HG02852 (cell line): ENCODE measurements around the gene ITGAE.
"Not testable (repeated sequence)": the region's sequence is repeated elsewhere in the genome, so short reads cannot be mapped to it uniquely, and the experiment has no call there.

Experiments
- ATAC-seq: cut with Tn5 transposase; IDR thresholded peaks from one replicate; pipeline ENCODE4 v1.9.1; 2021; ENCODE audit warnings: mild to moderate bottlenecking, moderate library complexity; ENCODE audit not compliant: unreplicated experiment

The ITGAE gene

GRCh38 chr17:3732210-3732621 is 68.8 kb downstream of the ITGAE start:
- no peak for ATAC-seq

DNA sequence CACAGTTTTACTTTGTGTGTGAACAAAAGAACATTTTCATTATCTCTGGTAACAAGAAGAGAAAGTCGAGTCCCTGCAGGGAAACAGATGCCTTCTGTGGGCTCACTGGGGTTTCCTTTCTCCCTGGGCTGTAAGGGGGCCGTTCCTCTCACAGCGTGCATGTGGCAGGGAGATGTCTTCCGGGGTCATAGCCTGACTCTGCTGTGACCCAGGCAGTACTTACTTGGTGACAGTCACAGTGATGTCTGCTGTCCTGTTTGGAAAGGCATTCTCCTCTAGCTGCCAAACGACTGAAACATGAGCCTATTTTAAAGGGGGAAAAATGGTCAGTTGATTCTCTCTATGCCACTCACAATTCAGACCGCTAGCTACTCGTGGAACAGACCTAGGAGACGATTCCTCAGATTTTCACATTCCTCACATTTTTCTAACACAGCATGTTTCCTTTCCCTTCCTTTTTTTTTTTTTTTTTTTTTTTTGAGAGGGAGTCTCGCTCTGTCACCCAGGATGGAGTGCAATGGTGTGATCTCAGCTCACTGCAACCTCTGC is 70.0 kb downstream of the ITGAE start:
- ATAC-seq = no peak

- no peak for ATAC-seq
These were observed 71.1 kb downstream of the ITGAE start for GRCh38 chr17:3729881-3730280.

- ATAC-seq = not testable (repeated sequence)
These were observed 72.9 kb downstream of the ITGAE start for GRCh38 chr17:3728099-3728498.

DNA sequence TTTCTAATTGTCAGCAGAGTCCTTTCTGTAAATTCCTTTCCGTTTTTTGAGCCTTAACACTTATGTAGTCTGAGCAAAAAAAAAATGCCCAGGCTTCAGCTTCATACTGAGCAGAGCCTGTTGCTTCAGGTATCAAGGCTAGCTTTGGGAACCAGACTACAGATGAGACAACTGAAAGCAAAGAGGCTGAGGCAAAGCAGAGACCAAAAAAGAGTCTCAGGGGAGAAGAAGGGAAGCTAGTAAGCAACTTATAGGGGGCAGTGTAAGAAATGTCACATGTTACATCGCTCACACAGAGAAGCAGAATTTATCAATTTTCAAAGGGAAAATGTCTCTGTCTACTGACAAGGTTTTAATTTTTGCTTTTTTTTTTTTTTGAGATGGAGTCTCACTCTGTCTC is 73.9 kb downstream of the ITGAE start:
- ATAC-seq = no peak

DNA sequence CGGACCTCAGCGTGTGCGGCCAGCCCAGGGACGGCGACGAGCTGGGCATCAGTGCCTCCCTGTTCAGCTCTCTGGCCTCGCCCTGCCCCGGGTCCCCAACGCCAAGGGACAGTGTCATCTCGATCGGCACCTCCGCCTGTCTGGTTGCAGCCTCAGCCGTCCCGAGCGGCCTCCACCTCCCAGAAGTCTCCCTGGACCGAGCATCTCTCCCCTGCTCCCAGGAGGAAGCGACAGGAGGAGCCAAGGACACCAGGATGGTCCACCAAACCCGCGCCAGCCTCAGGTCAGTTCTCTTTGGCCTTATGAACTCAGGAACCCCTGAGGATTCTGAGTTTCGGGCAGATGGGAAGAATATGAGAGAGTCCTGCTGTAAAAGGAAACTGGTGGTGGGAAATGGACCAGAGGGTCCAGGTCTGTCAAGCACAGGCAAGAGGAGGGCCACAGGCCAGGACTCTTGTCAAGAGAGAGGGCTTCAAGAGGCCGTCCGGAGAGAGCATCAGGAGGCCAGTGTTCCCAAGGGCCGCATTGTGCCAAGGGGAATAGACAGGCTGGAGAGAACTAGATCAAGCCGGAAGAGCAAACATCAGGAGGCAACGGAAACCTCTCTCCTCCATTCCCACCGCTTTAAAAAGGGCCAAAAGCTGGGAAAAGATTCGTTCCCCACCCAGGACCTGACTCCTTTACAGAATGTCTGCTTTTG is 76.5 kb downstream of the ITGAE start:
- ATAC-seq = no peak

- ATAC-seq = peak; percentile 86
These were observed 77.2 kb downstream of the ITGAE start, which contains the start of gene HASPIN for GRCh38 chr17:3723556-3724377. TSS of gene HASPIN (plus strand) at chr17:3723903. CDS start at chr17:3723936, 33 bp downstream.

DNA sequence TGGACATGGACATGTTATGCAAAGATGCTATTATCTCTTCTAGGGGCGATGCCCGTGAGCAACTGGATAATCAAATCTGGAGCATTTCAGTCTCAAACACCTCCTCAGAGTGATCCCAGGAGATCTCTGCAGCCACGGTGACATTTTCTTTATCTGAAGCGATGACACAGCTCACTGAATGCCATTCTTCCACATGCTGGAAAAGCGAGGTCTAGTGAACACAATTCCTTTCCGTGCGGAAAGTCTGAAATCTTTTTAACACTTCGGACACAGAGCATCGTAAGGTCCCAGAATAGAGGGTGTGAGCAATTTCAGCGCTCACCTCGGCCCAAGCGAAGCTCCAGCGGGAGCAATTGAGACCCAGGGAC is 77.8 kb downstream of the ITGAE start:
- ATAC-seq = no peak

DNA sequence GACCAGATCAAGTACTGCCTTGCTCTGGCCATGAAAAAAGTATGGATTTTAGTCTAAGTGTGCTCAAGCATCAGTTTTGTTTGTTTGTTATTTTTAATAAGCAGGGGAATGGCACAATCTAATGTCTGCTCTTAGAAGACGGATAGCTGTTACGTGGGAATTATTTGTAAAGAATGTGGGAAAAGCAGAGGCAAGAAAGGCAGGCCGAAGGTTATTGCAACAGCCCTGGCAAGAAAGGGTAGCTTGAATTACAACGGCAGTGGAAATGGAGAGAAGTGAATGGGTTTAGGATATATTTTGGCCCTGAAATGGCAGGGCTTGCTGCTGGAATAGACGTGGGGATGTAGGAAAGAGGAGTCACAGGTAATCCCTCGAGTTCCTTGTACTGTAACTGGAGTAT is 78.3 kb downstream of the ITGAE start:
- ATAC-seq = no peak

GRCh38 chr17:3719265-3719664 is 81.7 kb downstream of the ITGAE start:
- no peak for ATAC-seq

DNA sequence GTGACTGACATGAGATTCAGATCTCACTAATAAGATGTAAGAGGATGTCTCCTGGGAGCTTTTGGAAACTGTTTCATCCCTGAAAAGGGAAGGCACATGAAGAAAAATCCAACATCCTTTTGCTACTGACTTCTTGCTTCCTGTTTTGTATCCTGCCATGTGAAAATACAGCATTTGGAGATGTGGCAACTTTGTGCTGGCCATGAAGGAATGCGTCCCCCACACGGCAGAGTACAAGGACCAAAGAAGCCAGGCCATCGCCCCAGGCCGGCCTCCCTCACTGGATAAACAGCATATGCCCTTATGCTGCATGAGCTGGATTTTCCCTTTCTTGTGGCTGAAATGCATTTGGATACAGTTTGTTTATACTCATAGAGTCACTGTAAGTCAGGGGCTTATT is 82.8 kb downstream of the ITGAE start:
- no peak for ATAC-seq

DNA sequence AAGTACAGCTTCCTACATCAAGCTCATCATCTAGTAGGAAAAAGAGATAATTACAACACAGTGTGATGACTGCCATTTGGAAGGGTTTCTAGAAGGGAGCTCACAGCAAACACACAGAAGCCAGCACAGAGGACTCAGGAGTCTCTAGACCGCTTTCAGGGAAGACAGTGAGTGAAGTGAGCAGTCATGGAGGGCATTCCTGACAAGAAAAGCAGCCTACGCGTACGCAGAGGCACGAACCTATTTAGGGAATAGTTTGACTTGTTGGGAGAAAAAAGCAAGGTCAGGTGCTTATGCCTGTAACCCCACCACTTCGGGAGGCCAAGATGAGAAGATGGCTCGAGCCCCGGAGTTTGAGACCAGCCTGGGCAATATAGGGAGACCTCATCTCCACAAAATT is 85.7 kb downstream of the ITGAE start:
- ATAC-seq = no peak

DNA sequence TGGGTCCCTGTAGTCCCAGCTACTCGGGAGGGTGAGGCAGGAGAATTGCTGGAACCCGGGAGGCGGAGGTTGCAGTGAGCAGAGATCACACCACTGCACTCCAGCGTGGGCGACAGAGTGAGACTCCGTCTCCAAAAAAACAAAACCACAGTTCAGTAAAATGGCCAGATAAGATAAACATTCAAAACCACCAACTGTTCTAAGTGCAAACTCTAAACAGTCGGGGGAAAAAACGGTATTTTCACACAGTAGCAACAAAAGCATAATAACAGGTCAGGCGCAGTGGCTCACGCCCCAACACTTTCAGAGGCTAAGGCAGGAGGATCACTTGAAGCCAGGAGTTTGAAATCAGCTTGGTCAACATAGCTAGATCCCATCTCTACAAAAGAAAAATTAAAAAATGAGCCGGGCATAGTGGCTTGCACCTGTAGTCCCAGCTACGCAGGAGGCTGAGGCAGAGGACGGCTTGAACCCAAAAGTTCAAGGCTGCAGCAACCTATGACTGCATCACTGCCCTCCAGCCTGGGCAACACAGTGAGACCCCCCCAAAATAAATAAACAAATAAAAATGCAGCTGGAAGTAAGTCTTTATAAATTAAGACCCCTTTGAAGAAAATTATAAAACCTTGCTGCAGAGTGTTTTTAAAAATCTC is 88.1 kb downstream of the ITGAE start:
- no peak for ATAC-seq

GRCh38 chr17:3710951-3711383 is 90.0 kb downstream of the ITGAE start:
- ATAC-seq = peak; percentile 87

- no peak for ATAC-seq
These were observed 92.6 kb downstream of the ITGAE start for GRCh38 chr17:3708366-3708765.

DNA sequence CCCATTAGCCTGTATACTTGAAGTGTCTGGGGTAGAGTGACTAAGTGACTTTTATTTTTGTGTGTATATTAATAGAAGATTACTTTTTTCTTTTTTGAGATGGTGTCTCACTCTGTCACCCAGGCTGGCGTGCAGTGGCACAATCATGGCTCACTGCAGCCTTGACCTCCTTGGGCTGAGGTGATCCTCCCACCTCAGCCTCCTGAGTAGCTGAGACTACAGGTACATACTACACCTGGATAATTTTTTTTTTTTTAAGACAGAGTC is 95.3 kb downstream of the ITGAE start:
- not testable (repeated sequence) for ATAC-seq

GRCh38 chr17:3704931-3705717 is 95.9 kb downstream of the ITGAE start:
- no peak for ATAC-seq

GRCh38 chr17:3702041-3702539 is 98.9 kb downstream of the ITGAE start:
- not testable (repeated sequence) for ATAC-seq

GRCh38 chr17:3699951-3700350 is 101.0 kb downstream of the ITGAE start:
- ATAC-seq = no peak

DNA sequence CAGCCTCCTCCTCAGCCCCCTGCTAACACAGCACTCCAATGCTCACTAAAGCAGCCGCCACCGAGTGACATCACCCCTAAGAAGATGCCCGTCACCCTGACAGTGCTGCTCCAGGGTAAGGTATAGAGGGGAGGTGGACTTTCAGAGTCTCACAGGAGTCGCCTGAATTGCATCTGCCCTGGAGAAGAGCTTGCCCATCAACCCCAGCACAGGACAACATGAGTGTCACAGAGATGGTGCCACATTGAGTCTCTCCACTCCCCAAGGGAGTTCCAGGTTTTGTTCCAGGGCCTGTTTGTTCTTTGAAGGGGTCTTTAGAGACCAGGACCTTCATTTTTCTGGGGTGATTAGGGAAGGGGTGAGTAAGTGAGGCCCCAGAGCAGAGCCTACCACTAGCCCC is 102.8 kb downstream of the ITGAE start:
- ATAC-seq = no peak

- no peak for ATAC-seq
These were observed 103.9 kb downstream of the ITGAE start for GRCh38 chr17:3697103-3697476.
